Posterior cingulate gyrus (tissue), 11 donors: ENCODE measurements around the gene ATP6V1G3.
"Not testable (repeated sequence)": the region's sequence is repeated elsewhere in the genome, so short reads cannot be mapped to it uniquely, and the experiment has no call there.

Experiments used
- DNase-seq, 10 donors: peaks; one replicate each; pipeline versions ENCODE4 v3.0.0 to v3.0.0-alpha.2; 2020 to 2021; ENCODE audit warnings: mixed read lengths in 3 of 10
- intact Hi-C: fragments of 100-400 bp; cut with DNase I; formaldehyde crosslinking; loops from one replicate; pipeline ENCODE4 v1.15.1; 2023

ATP6V1G3 gene, protein sequence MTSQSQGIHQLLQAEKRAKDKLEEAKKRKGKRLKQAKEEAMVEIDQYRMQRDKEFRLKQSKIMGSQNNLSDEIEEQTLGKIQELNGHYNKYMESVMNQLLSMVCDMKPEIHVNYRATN

DNA sequence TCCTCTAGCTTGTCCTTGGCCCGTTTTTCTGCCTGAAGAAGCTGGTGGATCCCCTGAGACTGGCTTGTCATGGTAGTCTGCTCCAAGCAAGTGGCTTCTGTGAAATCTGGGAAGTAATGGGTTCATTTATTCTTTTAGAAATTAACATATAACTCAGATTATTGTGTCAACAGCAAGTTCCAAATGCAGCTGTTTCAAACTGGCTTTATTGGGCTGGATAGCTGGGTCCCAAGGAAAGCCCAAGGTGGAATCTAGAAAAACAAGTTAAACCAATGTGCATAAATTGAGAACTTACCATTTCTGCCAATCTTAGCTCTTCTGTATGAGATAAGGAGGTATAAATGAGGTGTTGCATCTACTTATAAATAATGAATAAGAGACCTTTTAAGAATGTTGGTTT is at the start of gene ATP6V1G3:
TSS of gene ATP6V1G3 (minus strand) at position 101 of the 400 bp plus-strand sequence. CDS start at position 71, 30 bp downstream.
- intact Hi-C loops = no loop called here
- DNase-seq = no peak

DNA sequence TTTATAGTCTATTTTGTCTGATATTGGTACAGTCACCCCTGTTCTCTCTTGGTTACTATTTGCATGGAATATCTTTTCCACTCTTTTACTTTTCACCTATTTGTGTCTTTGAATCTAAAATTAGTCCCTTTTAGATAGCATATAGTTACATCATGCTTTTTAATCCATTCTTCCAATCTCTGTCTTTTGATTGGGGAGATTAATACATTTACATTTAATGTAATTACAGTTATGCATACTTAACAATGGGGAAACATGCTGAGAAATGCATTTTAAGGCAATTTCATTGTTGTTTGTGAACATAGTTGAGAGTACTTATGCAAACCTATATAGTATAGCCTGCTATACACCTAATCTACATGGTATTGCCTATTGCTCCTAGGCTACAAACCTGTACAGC is 48.4 kb upstream of the ATP6V1G3 start:
- DNase-seq = no peak

DNA sequence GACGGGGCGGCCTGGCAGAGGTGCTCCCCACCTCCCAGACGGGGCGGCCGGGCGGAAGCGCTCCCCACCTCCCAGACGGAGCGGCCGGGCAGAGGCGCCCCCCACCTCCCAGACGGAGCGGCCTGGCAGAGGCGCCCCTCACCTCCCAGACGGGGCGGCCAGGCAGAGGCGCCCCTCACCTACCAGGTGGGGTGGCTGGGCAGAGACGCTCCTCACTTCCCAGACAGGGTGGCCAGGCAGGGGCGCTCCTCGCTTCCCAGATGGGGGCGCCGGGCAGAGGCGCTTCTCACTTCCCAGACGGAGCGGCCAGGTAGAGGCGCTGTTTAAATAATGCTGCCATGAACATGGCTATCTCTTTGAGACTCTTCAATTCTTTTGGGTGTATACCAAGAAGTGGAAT is 43.7 kb upstream of the ATP6V1G3 start:
- peak in 1 of 10 donors; percentile 44 for DNase-seq
- intact Hi-C loops = no loop called here

More for the DNA sequence above, 48.4 kb upstream of the ATP6V1G3 start:
- intact Hi-C loops = no loop called here

DNA sequence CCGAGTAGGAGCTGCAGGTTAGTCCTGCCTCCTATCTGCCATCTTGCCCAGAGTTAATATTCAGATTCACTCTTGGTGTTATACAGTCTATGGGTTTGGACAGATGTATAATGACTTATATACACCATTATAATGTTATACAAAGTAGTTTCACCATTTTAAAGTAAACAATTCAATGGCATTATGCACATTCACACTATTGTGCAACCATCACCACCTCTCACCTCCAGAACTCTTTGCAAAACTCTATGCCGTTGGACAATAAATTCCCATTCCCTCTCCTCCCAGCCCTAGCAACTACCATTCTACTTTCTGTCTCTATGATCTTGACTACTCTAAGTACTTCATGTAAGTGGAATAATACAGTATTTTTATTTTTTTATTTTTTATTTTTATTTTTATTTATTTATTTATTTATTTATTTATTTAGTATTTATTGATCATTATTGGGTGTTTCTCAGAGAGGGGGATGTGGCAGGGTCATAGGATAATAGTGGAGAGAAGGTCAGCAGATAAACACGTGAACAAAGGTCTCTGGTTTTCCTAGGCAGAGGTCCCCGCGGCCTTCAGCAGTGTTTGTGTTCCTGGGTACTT is 42.8 kb upstream of the ATP6V1G3 start:
- intact Hi-C loops, DNase-seq: not testable (repeated sequence)

DNA sequence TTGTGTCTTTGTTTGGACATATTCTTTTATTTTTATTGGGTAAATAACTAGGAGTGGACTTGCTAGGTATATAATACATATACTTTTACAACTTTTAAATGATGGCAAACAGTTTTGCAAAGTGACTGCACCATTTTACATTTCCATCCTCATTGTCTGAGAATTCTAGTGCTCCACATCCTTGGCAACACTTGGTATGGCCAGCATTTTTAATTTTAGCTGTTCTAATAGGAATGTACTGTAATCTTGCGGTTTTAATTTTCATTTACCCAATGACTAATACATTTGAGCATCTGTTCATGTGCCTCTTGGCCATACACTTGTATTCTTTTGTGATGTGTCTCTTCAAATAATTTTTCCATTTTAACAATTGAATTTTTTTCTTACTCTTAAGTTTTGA is 37.0 kb upstream of the ATP6V1G3 start:
- intact Hi-C loops = no loop called here
- no peak for DNase-seq

DNA sequence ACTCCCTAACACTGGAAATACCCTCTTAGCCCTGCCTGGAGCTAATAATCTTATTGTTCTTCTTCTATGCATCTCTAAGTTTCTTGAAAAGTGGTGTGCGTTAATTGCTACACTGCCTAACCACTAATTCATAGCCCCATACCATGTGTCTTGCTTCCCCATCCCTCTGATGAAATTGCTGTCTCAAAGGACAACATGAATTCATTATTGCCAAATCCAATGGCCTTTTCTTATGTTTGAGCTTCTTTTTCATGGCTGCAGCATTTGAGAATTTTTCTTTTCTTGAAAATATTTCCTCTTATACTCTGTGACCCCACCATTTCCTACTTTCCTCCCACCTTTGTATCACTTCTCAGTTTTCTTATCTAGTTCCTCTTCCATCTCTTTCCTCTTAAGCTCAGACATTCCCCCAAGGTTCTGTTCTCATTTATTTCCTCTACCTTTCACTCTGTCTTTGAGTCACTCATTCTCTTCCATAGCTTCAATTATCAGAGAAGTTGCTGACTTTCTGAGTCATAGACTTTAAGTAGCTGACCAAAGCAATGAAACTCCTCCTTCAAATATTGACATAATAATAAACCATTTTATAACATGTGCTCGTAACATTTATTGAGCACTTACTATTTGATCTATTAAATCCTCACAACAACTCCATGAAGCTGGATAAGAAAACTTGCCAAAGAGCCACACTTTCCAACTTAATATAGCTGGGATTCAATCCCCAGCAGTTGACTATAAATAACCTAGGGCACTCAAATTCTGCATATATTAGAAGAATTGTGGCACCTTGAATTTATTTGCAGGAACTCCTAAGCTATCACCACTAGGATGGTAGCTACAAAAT is 35.5 kb upstream of the ATP6V1G3 start:
- DNase-seq = no peak
- intact Hi-C loops = no loop called here

DNA sequence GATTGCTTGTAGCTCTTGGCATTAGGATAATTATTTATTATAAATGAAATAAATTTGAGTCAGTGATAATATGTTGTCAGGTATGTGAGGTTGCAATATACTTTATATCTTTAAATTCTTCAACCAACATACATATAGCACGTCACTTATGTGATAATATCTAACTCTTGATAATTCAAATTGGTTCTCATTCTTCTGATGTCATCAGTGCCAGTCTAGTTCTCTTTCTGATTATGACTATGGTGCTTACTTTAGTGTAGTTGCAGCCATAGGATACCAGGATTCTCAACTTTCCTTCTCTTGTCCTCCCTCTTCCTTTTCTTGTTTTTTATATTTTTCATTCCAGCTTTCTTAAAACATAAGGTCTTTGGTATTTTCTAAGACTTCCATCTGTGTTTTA is 34.8 kb upstream of the ATP6V1G3 start:
- no peak for DNase-seq
- intact Hi-C loops = no loop called here

DNA sequence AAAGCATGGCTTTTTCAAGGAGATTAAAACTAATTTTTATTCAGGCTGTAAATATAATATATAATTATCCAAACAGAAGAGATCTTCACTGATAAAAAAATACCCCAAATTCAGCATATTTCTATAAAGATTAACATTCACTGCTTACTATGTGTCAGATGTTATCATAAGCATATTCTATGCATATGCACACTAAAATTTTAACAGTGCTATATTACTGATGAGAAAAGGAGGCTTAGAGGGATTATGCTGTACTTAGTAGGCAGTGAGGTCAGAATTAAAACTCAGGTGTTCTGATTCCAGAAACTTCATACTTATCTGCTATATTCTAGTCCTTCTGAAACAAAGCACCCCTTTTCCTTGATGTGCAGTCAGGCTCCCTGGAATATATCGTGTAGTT is 33.8 kb upstream of the ATP6V1G3 start:
- no peak for DNase-seq
- intact Hi-C loops = no loop called here

DNA sequence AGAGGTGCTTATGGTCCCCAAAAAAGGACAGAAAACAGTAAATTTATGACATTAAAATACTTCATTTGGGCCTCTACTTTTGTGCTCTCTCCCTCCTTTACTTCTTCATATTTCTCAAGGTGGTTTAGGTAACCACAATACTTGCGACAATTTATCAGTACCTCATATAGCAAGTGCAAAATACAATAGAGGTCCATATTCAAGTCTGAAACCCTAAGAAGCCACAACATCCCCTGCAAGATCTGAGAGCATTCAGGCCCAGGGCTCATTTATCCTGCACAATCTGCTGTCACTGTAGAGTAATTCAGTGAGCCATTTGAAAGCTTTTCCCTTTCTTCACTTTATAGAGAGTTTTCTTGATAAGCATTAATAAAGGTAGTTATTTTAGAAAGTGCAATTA is 24.2 kb upstream of the ATP6V1G3 start:
- DNase-seq = no peak
- intact Hi-C loops = no loop called here

DNA sequence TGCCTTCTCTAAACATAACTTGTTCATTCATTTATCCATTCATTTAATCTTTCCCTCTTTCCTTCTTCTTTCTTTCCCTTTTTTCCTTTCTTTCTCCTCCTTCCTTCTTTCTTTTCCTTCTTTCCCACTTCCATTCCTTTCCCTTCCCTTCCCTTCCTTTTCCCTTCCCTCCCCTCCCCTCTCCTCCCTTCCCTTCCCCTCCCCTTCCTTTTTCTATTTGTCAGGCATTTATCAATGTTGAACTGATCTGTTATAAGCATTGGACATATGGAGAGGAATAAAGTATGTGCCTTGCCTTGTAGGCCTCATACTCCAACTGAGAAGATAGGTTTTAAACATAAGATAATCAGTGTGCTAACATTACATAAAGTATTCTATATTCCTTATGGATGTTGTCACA is 23.7 kb upstream of the ATP6V1G3 start:
- intact Hi-C loops = no loop called here
- DNase-seq = no peak

DNA sequence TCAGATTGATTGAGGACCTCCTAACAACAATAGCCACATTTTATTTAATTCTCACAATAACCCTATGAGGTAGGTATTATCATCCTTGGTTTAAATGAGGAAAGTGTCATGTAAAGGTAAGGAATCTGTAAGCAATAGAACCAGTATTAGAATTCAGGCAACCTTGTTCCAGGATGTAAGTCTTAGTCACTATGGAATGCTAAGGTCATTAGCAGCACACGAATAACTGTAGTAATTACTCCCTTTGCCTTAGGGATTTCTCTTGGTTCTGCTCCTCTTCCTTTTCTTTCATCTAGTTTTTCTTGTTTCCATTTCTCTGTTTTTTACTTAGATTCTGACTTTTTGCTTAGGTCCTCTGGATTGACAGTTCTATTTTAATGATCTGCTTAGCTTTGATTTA is 23.1 kb upstream of the ATP6V1G3 start:
- intact Hi-C loops = no loop called here
- DNase-seq = no peak

DNA sequence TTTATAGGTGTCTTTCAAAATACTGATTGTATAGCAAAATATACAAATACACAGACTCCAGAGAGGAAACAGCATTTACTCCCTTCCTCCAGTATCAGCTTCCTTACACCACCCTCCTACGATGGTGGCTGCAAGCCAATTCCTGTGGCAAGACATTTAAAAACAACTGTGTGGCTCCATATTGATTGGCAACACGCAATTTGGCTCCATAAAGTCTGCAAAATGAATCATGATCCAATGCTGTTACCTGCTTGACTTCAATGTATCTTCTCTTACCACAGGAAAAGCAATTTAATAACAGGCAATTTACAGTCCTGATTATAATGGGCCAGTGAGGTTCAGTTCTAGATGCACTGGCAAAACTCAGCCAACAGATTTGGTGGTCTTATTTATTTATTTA is 19.7 kb upstream of the ATP6V1G3 start:
- DNase-seq = no peak
- intact Hi-C loops = no loop called here

DNA sequence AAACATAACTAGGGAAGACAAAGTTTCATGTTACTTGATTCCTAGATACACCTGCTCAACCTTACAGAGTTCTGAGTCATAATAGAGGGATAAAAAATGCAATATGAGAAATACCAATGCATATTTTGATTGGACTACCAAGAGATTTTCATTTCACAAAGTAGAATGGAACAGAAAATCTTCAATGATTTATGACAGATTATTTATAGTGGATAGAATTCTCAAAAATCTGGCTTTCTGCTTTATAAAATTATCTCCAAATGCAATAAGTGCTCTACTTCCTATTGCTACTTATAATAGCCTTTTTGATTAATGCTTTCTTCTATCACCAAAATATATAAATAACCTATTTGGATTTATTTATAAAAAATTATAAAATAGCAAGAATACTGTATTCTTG is 18.9 kb upstream of the ATP6V1G3 start:
- no peak for DNase-seq
- intact Hi-C loops = no loop called here

DNA sequence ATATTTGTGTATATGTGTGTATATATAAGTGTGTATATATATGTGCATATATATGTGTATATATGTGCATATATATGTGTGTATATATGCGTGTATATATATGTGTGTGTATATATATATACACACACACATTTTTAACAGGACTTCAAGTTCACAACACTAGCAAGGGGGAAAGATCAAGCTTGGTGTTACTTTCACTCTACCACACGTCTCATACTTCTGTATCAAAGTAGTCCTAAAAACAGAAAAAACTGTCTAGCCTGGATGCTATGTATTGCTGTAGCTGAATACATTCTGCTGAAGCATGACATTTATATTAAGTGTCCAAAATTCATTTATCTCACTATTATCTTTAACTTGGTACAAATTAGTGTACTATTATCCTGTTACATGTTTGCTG is 17.9 kb upstream of the ATP6V1G3 start:
- DNase-seq = no peak
- intact Hi-C loops = no loop called here

DNA sequence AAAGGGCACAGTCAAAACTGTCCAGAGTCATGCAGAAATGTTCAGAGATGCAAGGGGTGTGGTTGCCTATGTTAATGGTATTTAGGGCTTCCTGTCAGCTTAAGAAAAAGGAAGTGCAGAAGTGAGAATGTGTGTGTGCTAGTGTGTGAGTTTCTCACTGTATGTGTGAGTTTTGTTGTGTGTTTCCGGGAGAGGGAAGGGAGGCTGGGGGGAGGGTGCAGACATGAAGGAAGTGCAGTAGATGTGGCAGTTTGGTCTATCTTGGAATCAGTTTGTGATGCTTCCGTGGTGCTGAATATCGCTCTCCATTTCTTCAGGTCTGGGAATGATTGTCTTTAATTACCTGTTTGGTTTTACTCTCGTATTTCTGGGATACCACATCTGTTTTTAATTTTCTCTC is 16.5 kb upstream of the ATP6V1G3 start:
- no peak for DNase-seq
- intact Hi-C loops = no loop called here

DNA sequence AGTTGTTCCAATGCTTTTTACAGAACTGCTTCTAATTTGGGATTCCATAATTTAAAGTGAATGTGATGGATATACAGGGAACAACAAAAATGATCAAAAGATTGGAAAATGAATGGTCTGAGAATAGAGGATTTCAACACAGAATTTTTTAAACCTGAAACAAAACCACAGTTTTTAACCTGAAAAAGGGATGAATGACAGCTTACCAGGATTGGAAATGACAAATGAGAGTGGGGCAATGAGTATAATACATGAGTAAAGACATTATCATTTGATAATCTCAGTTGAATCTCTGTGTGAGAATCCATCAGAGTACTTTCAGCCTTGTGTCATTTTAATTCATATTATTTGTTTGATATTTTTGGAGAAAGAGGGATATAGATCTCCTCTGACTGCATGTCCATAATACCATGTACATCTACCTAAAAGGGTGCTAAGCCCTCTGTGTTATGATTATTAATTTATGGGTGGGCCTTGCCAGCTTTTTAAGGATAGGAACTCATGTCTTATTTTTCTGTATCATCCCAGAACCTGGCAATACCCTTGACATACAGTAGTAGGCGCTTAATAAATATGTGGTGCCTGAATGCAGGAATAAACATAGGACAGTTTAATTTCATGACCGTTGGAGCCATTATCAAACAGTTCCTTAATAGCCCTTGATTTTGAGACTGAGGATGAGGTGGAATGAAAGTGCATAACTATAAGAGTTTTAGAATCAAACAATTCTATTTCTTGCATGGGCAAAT is 12.4 kb upstream of the ATP6V1G3 start:
- DNase-seq = no peak
- intact Hi-C loops = no loop called here

DNA sequence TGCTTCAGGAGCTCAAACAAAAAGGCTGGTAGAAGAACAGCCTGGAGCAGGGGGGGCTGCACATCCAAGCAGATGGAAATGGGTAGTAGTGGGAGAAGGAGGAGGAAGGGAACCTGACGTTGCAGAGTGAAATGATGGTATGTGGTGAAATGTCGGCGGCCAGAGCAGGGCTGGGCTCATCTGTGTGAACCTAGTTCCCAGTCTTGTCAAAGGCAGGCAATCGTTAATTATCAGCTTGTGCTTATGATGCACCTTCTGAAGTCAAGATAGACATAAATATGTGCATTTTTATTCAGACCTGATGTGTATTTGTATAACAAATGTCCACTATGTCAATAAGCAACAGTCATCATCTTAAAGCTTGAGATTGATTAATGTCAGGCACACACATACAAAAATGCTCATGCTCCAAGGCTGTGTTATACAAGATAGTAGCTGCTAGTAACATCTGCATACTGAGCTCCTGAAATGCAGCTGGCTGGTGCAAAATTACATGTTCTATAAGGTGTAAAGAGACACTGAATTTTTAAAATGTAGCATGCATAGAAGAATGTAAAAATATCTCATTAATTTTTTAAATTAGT is 10.6 kb upstream of the ATP6V1G3 start:
- peak in 1 of 10 donors; percentile 16 for DNase-seq
- intact Hi-C loops = no loop called here

DNA sequence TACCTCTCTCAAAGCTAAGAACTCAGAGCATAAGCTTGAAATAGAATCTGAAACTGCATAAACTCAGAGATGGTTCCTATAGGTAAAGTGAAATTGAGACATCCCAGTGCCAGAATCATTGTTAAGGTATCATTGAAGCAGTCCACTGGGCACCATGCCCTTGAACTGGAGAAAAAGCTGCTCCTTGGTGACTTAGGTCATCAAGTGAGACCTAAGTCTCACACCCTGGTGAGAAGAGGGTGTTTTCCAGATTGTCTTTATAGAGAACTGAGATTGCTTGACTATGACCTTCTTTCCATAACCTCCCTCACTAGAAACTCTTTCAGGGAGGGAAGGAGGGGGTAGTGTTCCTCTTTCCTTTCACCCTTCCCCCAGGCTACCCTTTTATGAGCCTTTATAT is 9.4 kb upstream of the ATP6V1G3 start:
- intact Hi-C loops = no loop called here
- DNase-seq = no peak

DNA sequence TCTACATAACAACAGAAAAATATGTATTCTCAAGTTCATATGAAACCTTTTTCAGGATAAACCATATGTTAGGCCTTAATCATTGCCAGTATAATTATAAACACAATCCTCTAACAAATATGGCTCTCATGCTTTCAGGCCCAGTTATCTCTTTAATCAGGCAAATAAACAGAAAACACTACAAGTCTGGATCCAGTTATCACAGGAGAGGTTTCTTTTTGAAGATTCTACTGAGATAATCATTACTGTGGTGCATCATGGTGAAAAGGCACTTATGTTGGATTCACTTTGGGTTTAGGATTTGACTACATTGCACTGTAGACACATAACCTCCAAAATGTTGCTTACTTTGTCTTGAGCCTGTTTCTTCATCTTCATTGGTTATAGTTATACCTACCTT is 8.4 kb upstream of the ATP6V1G3 start:
- DNase-seq = no peak
- intact Hi-C loops = no loop called here

DNA sequence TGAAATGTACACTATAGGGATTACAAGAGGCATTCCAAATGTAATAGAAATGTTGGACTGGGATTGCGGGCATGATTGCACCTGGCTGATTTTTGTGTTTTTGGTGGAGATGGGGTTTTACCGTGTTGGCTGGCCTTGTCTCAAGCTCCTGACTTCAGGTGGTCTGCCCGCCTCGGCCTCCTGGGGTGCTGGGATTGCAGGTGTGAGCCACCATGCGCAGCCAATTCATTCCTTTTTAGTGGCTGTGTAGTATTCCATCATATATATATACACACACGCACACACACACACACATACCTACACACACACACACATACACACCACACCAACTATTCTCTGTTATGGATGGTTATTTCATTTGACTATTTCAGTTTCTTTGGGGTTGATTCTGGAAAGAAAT is 4.7 kb upstream of the ATP6V1G3 start:
- intact Hi-C loops = no loop called here

DNA sequence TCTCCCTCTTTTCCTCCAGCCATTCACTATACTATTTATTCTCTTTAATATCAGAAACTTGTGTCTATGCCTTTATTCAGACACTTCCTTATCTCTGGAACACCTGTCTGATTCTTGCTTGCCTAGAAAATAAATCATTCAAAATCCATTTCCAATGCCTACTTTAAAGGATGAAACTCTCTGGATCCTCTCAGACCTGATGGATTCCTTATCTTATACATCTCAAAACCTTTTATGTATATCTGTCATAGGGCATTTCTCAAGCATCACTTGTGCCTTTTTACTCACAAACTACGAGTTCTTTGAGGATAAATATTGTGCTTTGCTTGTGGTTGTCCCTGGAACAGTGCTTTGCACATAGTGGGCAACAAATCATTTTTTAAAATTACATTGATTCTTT is 3.8 kb upstream of the ATP6V1G3 start:
- no peak for DNase-seq
- intact Hi-C loops = no loop called here

More for the DNA sequence above, 4.7 kb upstream of the ATP6V1G3 start:
- DNase-seq = peak in 1 of 10 donors; percentile 54
